Common myeloid progenitor, CD34-positive (primary cell): Measurements from ENCODE around the gene TRPM3.

Experiments
- CTCF ChIA-PET: fragments of 350-600 bp; sonication (Branson Sonifier 250); formaldehyde crosslinking; loops from one replicate; lab custom pipeline; 2021; ENCODE audit warnings: antibody characterized with exemption; lab: Charles Lee
- POLR2A ChIA-PET: fragments of 350-600 bp; sonication (Branson Sonifier 250); formaldehyde crosslinking; loops from one replicate; lab custom pipeline; 2021; ENCODE audit warnings: antibody characterized with exemption; lab: Charles Lee
- DNase-seq, 3 donors: peaks; one replicate each; pipeline versions ENCODE4 v3.0.0 to v3.0.0-alpha.2; 2013
- H3K27ac ChIP-seq, 2 experiments: 1 replicate in 1 of 2; 2 replicates in 1 of 2; pipeline ENCODE4 v1.7.0; 2013; ENCODE audit warnings: inconsistent platforms in 2 of 2, low read length in 2 of 2, mild to moderate bottlenecking in 2 of 2, low read depth in 1 of 2, moderate library complexity in 1 of 2; ENCODE audit not compliant: severe bottlenecking in 2 of 2, insufficient read depth in 1 of 2, poor library complexity in 1 of 2
- H3K27me3 ChIP-seq, 5 experiments: replicated peaks in 2 of 5; 1 replicate in 3 of 5; 2 replicates in 2 of 5; pipeline versions ENCODE4 v1.6.1 to v1.7.0; 2013; ENCODE audit warnings: low read length in 4 of 5, mild to moderate bottlenecking in 2 of 5, moderate library complexity in 2 of 5, inconsistent platforms in 1 of 5; ENCODE audit not compliant: insufficient read depth in 5 of 5, control insufficient read depth in 4 of 5
- H3K36me3 ChIP-seq, 4 experiments: 1 replicate in 2 of 4; 2 replicates in 2 of 4; pipeline versions ENCODE4 v1.6.1 to v1.7.0; 2013; ENCODE audit warnings: low read length in 3 of 4, control low read depth in 1 of 4, mild to moderate bottlenecking in 1 of 4; ENCODE audit not compliant: control insufficient read depth in 4 of 4, insufficient read depth in 4 of 4
- H3K4me1 ChIP-seq, 4 experiments: 1 replicate in 3 of 4; 2 replicates in 1 of 4; pipeline versions ENCODE4 v1.6.1 to v1.7.1; 2013; ENCODE audit warnings: low read length in 3 of 4, mild to moderate bottlenecking in 3 of 4, control low read depth in 1 of 4, inconsistent platforms in 1 of 4, moderate library complexity in 1 of 4; ENCODE audit not compliant: control insufficient read depth in 4 of 4, insufficient read depth in 4 of 4; ENCODE audit errors: control extremely low read depth in 1 of 4
- H3K4me3 ChIP-seq, 7 experiments: 1 replicate in 4 of 7; 2 replicates in 3 of 7; pipeline versions ENCODE4 v1.5.1 to v1.7.0; 2013; ENCODE audit warnings: mild to moderate bottlenecking in 7 of 7, low read length in 6 of 7, moderate library complexity in 6 of 7, inconsistent platforms in 2 of 7, low read depth in 2 of 7, control low read depth in 1 of 7; ENCODE audit not compliant: insufficient read depth in 4 of 7, control insufficient read depth in 1 of 7; ENCODE audit errors: extremely low read depth in 1 of 7
- H3K9me3 ChIP-seq, 5 experiments: 1 replicate in 4 of 5; 2 replicates in 1 of 5; pipeline versions ENCODE4 v1.6.1 to v1.7.1; 2013; ENCODE audit warnings: low read length in 4 of 5, mild to moderate bottlenecking in 2 of 5, inconsistent platforms in 1 of 5, low read depth in 1 of 5, moderate library complexity in 1 of 5; ENCODE audit not compliant: control insufficient read depth in 4 of 5, insufficient read depth in 2 of 5; ENCODE audit errors: control extremely low read depth in 1 of 5
- WGBS: methylation state at CpG from one replicate; pipeline ENCODE4 v1.1.5; 2013; ENCODE audit not compliant: insufficient coverage; 5-methylcytosine and 5-hydroxymethylcytosine counted together

TRPM3 gene

GRCh38 chr9:70901013-70901412 is 220.4 kb downstream of the TRPM3 start:
- H3K4me1 ChIP-seq, result no peaks in the 10 kb centered on the region
- H3K27ac ChIP-seq, result no peak overlapping the region
- peaks cover 0 to 6% (median 0%) of the 10 kb centered on the region in 5 experiments for H3K27me3 ChIP-seq
- H3K36me3 ChIP-seq, result no peaks in the 10 kb centered on the region
- DNase-seq, result no peak
- CTCF ChIA-PET, result no interaction called here
- no peak overlapping the region for H3K4me3 ChIP-seq
- no peaks in the 10 kb centered on the region for H3K9me3 ChIP-seq
- POLR2A ChIA-PET, result no interaction called here

GRCh38 chr9:70893580-70894122 is 227.8 kb downstream of the TRPM3 start:
- no peaks in the 10 kb centered on the region for H3K36me3 ChIP-seq
- DNase-seq, result no peak
- no peaks in the 10 kb centered on the region for H3K4me1 ChIP-seq
- CTCF ChIA-PET, result no interaction called here
- POLR2A ChIA-PET, result no interaction called here
- no peak overlapping the region for H3K4me3 ChIP-seq
- H3K27me3 ChIP-seq, result peaks cover 0 to 2% (median 0%) of the 10 kb centered on the region in 5 experiments
- no peaks in the 10 kb centered on the region for H3K9me3 ChIP-seq
- H3K27ac ChIP-seq, result no peak overlapping the region
- no CpG with 5 or more reads among the region's 4 CpGs for WGBS

- ChIA-PET POLR2A (no interaction called here), CTCF (no interaction called here)
- no peak for DNase-seq
- Histone ChIP-seq H3K27me3 (no peaks in the 10 kb centered on the region), H3K36me3 (no peaks in the 10 kb centered on the region), H3K9me3 (no peaks in the 10 kb centered on the region), H3K27ac (no peak overlapping the region), H3K4me3 (no peak overlapping the region), H3K4me1 (no peaks in the 10 kb centered on the region)
- no CpG with 5 or more reads among the region's 1 CpG for WGBS
Measured at GRCh38 chr9:70888471-70888870, 232.9 kb downstream of the TRPM3 start.

- Histone ChIP-seq H3K36me3 (no peaks in the 10 kb centered on the region), H3K9me3 (no peaks in the 10 kb centered on the region), H3K27me3 (no peaks in the 10 kb centered on the region), H3K4me3 (no peak overlapping the region), H3K4me1 (no peaks in the 10 kb centered on the region), H3K27ac (no peak overlapping the region)
- CTCF ChIA-PET, result no interaction called here
- 100% methylated on average over 1 of the region's 2 CpGs for WGBS
- no peak for DNase-seq
- POLR2A ChIA-PET, result no interaction called here
Measured at GRCh38 chr9:70887826-70888225, 233.6 kb downstream of the TRPM3 start.

GRCh38 chr9:70883963-70884793 is 237.2 kb downstream of the TRPM3 start:
- Histone ChIP-seq H3K4me3 (no peak overlapping the region), H3K4me1 (no peaks in the 10 kb centered on the region), H3K9me3 (no peaks in the 10 kb centered on the region), H3K36me3 (no peaks in the 10 kb centered on the region), H3K27me3 (no peaks in the 10 kb centered on the region), H3K27ac (no peak overlapping the region)
- WGBS, result 99% methylated on average over 7 of the region's 7 CpGs
- CTCF ChIA-PET, result no interaction called here
- no peak for DNase-seq
- POLR2A ChIA-PET, result no interaction called here

- Histone ChIP-seq H3K4me1 (no peaks in the 10 kb centered on the region), H3K27me3 (no peaks in the 10 kb centered on the region), H3K9me3 (no peaks in the 10 kb centered on the region), H3K36me3 (no peaks in the 10 kb centered on the region), H3K27ac (no peak overlapping the region), H3K4me3 (no peak overlapping the region)
- ChIA-PET POLR2A (no interaction called here), CTCF (no interaction called here)
- 71% methylated on average over 1 of the region's 1 CpG for WGBS
- no peak for DNase-seq
Measured at GRCh38 chr9:70883056-70883455, 238.4 kb downstream of the TRPM3 start.

- Histone ChIP-seq H3K36me3 (no peaks in the 10 kb centered on the region), H3K9me3 (no peaks in the 10 kb centered on the region), H3K4me3 (no peak overlapping the region), H3K4me1 (no peaks in the 10 kb centered on the region), H3K27me3 (no peaks in the 10 kb centered on the region), H3K27ac (no peak overlapping the region)
- ChIA-PET POLR2A (no interaction called here), CTCF (no interaction called here)
- 100% methylated on average over 1 of the region's 6 CpGs for WGBS
- DNase-seq, result no peak
Measured at GRCh38 chr9:70881333-70881732, 240.1 kb downstream of the TRPM3 start.
